CD4-positive, alpha-beta T cell treated with Interleukin-2 at 100 ng/mL for 4 hours (primary cell): ENCODE measurements around the gene GP1BB.

Experiments
- DNase-seq: peaks from one replicate; pipeline ENCODE4 v3.0.0-alpha.2; 2020; ENCODE audit warnings: low spot score

The GP1BB gene

DNA sequence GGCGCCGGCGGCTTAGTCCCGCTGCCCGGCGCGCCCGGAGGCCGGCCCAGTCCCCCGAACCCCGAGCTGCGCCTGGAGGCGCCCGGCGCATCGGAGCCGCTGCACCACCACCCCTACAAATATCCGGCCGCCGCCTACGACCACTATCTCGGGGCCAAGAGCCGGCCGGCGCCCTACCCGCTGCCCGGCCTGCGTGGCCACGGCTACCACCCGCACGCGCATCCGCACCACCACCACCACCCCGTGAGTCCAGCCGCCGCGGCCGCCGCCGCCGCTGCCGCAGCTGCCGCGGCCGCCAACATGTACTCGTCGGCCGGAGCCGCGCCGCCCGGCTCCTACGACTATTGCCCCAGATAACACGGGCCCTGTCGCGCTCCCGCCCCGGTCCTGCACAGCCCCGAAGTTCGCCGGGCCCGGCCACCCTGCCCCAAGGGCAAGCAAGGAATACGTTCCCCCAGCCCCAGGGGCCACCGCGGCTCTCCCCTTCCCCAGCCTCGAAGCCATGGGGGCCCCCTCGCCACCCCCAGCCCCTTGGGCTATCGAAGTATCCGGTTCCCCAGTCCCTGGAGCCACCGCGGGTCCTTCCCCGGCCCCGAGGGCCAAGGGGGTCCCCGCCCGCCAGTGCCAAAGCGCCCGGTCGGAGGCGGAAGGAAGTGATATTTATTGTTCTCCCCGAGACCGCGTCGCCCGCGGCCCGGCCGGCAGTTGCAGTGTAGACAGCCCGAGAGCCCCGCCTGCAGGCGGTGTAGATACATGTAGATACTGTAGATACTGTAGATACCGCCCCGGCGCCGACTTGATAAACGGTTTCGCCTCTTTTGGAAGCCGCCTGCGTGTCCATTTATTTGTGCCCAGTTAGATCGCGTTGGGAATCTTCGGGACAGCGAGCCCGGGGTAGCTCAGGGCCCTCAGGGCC is 43.4 kb downstream of the GP1BB start:
- DNase-seq = peak; percentile 29

DNA sequence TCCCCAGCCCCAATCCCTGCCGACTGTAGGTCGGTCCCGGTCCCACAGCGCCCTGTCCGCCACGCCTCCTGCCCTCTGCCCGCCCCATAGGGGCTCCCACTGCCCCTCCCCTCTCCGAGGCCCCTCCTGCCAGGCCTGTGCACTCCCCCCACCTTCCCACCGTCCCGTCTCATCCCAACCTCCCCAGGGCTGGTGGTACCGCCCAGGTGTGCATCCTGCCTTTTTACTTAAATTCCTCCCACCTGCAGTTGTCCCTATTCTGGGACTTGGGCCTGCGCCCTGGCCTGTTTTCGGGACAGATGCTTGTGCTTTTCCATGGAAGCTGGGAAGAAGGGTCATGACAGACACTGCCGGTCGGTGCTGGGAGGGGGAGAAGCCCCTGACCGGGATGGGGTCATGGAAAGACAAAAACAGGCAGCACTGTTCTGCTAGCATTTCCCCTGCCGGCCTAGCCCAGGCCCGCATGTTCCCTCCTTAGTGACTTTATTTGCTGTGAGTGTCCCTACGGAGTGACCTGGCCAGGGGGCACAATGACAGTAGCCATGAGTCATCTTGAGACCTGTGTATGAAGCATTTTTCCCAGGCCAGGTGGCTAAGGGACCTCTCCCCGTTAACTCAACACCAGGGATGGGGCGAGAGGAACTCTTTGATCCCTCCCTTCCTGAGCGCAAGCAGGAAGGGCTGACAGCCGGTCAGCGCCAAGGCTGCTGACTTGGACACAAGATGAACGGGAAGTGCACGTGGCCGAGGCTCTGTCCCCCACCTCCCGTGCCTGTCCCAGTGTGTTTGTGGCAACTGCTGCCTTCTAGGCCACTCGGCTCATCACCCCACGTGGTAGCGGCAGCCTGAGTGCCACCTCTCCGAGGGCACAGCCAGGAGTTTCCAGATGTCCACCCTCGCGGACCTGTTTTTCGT is 44.3 kb downstream of the GP1BB start:
- no peak for DNase-seq

GRCh38 chr22:19769393-19769715 is 46.0 kb downstream of the GP1BB start:
- DNase-seq = no peak

DNA sequence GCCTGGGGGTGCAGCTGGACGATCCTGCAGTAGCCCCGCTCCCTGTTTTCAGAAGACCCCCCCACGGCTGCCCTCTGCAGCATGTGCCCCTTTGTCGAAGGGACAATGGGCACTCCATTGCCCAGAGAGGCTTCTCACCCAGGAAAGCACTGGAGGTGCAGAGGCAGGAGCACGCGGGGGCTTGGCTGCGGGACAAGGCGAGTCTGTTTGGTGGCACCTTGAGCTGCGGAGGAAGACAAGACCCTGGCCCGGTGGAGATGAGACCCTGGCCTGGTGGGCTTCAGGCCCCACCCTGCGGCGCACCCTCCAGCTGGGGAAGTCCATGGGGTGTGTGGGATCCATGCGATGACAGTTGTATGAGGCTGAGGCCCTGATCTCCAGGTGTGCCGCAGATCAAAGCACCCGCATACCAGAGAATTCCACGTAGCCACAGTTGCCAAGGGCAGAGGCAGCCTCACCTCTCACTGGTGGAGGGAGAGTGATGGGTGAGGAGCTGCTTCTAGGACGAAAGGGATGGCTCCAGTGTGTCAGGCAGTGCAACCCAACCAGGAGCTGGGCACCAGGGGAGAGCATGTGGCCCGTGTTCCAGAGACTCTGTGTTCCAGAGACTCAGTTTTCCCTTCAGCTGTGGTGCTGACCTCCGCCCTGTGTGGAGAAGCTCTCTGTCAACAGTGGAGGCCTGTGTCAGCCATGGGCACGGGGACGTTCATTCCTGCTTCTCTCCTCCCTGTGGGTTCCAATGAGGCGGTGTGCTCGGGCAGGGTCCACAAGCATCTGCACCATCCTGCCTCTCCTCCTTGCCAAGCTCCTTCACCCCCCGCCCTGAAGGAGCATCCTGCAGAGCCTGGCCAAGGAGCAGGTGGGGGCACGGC is 47.2 kb downstream of the GP1BB start:
- DNase-seq = no peak

GRCh38 chr22:19772422-19772672 is 49.0 kb downstream of the GP1BB start:
- no peak for DNase-seq

DNA sequence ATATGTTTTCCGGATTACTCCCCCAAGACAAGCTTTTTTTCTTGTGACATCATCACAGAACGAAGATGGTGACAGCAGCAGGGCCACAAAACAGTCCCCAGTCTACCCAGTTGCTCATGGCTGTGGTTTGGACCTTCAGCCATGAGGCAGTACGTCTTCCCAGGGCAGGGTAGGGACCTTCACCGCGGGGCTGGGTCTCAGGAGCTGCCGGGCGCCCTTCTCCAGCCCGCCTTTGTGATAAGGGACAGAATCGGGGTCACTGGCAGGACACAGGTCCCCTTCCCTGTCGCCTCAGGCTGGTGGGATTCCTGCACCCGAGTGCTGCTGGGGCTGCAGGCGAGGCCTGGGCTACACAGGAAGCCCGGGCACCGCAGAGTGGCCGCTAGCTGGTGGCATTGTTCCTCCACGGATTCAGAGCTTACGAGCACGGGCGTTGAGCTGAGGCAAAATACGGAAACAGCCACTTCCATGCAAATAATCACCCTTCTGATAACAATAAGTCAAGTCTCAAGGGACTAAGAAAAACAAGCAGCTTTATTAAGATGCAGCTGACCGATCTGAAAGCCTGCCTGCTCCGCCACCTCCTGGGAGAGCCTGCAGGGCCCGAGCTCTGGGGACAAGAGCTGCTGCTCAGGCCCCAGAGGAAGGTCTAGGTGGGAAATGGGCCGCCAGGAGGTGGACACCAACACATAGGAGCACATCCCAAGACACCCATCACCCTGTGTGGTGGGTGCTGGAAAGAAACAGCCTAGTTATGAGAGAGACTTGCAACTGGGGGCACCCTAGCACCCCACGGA is 49.5 kb downstream of the GP1BB start:
- no peak for DNase-seq

DNA sequence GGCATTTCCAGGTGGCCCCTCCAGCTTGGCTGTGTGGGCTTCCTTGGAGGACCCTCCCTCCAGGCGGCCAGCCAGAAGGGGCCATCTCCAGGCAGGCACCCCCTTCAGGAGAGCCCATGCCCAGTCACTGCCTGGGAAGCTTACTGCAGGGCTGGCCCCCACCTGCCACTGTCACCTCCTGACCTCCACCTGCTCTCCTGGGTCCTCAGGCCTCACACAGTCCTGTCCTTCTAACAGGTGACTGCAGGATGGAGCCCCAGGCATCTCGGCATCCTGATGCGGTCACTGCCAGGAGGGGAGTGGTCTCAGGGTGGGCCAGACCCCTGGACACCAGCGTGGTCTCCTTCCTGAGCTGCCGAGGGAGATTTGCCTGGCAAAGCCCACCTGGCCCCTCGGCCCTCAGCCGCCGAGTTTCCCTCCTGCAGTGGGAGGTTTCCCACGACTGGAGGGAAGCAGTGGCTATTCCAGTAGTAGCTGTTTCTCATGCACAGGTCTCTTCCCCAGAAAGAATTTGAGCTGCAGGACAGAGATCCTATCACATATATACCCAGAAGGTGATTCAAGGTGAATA is 50.2 kb downstream of the GP1BB start:
- DNase-seq = no peak
